CD4-positive, alpha-beta T cell treated with Interleukin-15 for 4 hours (primary cell): ENCODE measurements around the gene ACYP2.

Experiments used
- DNase-seq: peaks from one replicate; pipeline ENCODE4 v3.0.0-alpha.2; 2020; ENCODE audit warnings: low spot score

Gene ACYP2

DNA sequence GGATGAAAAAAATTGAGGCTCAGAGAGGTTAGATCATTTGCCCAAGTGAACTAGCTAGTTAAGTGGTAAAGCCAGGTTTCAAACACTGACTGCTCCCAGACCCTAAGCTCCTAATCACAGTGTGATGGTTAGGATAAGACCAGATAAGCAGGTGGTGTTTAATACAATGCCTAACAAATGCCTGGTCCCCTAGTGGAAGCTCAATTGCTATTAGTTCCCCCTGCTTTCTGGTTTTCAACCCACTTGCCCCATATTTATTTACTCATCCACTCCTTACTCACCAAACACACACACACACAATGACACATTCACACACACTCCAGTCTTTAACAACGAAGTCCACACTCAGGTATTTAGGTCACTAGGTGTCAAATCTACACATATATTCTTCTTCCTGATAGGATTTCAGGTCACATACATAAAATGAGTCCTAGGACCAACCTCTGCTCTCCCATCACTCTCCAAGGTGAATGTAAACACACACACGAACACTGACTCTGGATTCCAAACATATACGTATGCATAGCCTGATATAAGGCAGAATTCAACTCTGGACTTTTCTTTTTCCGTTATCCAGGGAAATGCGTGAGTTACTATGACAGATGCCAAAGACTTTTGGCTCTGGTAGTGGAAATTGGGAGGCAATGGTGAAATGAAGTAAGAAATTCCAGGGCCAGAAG lies 214.2 kb downstream of the ACYP2 start:
- no peak for DNase-seq

DNA sequence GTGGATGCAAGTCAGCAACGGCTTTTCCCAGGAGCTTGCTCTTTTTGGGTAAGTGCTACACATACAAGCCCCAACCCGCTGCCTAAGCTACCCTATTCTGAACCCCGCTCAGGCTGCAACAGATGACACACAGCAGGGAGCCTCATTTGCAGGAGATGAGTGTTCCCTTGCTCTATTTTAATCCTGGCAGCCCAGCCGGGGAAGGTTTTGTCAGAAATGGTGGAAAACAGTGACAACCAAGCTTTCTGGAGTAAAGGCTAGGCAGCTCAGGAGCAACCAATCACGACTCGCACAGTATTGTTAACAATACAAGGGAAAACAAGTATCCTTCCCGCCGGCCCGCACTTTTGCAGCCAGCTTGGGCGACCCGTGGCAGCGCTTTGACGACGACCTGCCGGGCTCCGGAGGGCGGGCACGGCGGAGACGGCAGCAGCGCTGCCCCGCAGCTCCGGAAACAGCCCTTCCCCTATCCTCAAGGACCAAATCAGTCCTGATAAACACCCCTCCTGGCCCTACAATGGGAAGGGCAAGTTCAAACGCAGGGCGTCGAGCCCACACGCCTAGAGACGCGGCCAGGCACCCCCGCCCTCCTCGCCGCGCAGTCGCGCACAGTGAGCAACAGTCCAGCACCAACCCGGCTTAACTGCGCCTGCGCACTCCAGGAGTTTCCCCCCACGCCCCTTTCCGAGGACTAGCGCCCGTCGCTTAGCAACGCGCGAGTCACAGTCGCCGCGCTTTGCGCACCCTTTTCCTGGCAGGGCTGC lies 214.9 kb downstream of the ACYP2 start:
- DNase-seq = peak; percentile 92

GRCh38 chr2:54330926-54331835 lies 215.8 kb downstream of the ACYP2 start:
- no peak for DNase-seq

DNA sequence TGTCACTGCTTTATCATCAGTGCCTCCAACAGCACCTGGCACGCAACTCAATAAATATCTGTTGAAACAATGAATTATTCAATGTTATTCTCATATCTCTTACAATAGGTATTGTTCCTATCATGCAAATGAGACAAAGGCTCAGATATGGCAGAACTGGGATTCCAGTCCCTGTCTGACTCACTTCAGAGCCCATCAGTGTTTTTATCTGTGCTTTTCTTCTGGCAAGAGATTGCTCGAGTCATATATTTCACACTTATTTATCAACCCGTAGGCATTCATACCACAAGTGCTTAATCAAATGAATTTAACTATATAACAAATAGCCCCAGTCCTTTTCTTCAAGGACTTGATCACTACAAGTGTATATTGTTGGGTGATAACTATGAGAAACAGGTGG lies 217.0 kb downstream of the ACYP2 start:
- DNase-seq = no peak

- no peak for DNase-seq
These were observed 220.9 kb downstream of the ACYP2 start for GRCh38 chr2:54336136-54336976.

GRCh38 chr2:54336977-54337255 lies 221.5 kb downstream of the ACYP2 start:
- no peak for DNase-seq

DNA sequence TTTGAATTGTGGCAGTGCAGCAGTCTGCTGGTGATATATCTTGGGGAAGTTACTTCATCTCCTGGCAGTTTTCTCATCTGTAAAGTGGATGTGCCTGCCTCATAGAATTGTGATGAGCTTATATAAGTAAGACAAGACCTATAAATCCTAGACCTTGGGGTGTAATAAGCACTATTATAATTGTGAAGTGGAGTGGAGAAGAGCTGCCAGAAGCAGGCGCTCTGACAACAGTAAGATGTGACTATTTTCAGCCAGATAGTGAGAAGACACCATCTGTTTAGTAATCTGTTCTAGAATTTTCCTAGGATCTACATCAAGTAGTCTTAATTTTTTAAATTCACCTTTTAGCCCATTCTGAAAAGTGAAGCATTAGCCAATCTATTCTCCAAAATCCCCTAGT lies 226.2 kb downstream of the ACYP2 start:
- DNase-seq = no peak

- no peak for DNase-seq
These were observed 227.2 kb downstream of the ACYP2 start for GRCh38 chr2:54342603-54343002.

GRCh38 chr2:54347622-54348021 lies 232.2 kb downstream of the ACYP2 start:
- DNase-seq = no peak

DNA sequence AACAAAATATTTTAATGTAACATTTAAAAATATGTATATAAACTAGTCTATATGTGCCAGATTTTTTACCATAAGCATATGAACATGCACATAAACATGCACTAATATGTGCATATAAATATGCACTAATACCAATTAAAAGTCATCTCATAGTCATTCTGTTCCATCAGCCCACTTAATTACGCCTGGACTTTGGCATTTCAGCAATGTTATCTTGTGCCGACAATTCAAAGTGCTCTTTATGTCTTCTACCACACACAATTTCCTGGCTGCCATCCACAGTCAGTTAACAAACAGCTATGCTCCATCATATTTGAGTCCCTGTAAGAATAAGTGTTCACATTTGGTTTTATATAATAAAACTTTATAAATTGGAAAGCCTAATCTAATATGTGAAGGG lies 233.2 kb downstream of the ACYP2 start:
- DNase-seq = no peak

DNA sequence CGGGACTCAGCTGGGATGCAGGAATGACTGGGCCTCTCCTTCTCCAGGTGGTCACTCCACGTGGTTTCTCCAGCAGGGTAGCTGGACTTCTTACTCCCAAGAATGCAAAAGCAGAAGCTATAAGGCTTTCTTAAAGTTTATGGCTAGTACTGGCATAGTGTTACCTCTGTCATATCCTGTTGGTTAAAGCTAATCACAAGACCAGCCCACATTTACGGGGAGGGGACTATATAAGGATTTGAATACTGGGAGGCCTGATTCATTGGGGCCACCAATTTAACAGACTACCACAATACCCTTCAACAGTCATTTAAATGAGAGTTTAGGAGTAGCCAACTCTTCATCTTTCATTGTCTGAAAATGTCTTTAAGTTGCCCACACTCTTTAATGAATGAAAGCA lies 235.0 kb downstream of the ACYP2 start:
- DNase-seq = no peak

DNA sequence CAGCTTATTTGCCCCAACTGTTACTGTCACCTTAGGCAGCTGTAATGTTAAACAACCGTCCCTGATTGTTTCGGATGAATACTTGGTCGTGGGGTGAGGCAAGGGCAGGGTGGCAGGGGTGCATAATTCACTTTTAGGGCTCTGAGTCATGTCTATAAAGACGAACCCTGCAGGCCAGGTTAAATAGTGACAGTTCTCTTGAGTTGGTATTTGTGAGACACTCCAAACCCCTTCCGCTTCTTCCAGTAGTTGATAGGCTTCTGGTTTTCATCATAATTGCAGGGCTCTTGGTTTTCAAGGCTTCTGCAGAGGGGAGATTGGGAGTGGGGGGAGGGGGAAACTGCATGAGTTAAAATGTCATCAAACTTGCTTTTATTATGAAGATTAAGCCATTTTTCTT lies 237.8 kb downstream of the ACYP2 start:
- no peak for DNase-seq
